Ovary (tissue), 9 donors: Measurements from ENCODE around the gene YDJC. TPM values are rescaled to one million over a fixed set of nuclear protein-coding genes. Genes with fewer than 3 reads are reported as not detected.
"Not testable (repeated sequence)": the region's sequence is repeated elsewhere in the genome, so short reads cannot be mapped to it uniquely, and the experiment has no call there.

Experiments used
- DNase-seq, 5 donors: peaks; one replicate each; pipeline ENCODE4 v3.0.0-alpha.2; 2019 to 2020
- H3K27ac ChIP-seq, 2 donors: fragments of 200-600 bp; one replicate each; pipeline versions ENCODE4 v1.5.1 to v1.8.0; 2019 to 2022
- H3K27me3 ChIP-seq: fragments of 200-600 bp; one replicate; pipeline ENCODE4 v1.8.0; 2022
- H3K36me3 ChIP-seq: fragments of 200-600 bp; sonication (generic); one replicate; pipeline ENCODE4 v1.5.1; 2019
- H3K4me1 ChIP-seq: one replicate; pipeline ENCODE4 v1.8.1; 2013; ENCODE audit warnings: mild to moderate bottlenecking, moderate library complexity; ENCODE audit not compliant: insufficient read depth
- H3K4me3 ChIP-seq: fragments of 200-600 bp; sonication (generic); one replicate; pipeline ENCODE4 v1.5.1; 2017
- H3K9me3 ChIP-seq, 2 donors: fragments of 200-600 bp in 1 of 2; sonication (generic) in 1 of 2; one replicate each; pipeline versions ENCODE4 v1.5.1 to v1.8.1; 2013 to 2019; ENCODE audit warnings: mild to moderate bottlenecking in 1 of 2, moderate library complexity in 1 of 2
- EP300 ChIP-seq: sonication (generic); formaldehyde crosslinking; IDR thresholded peaks from one replicate; pipeline ENCODE4 v1.6.1; 2017; ENCODE audit warnings: antibody characterized with exemption
- POLR2A ChIP-seq: fragments of 450-650 bp; IDR thresholded peaks from one replicate; pipeline ENCODE4 v1.6.1; 2017; ENCODE audit warnings: antibody characterized with exemption, mild to moderate bottlenecking, moderate library complexity
- WGBS, 3 donors: extraction: QIAGEN DNeasy Blood & Tissue Kit in 1 of 3; methylation state at CpG; one replicate each; pipeline versions ENCODE4 v1.1.5 to v1.1.7; 2013 to 2017; 5-methylcytosine and 5-hydroxymethylcytosine counted together
- intact Hi-C, 4 donors: fragments of 100-400 bp; cut with DNase I; formaldehyde crosslinking; loops; one replicate each; pipeline versions ENCODE4 v1.11.0 to v1.15.1; 2022 to 2023
- polyA plus RNA-seq, 2 donors: library from polyadenylated mRNA; stranded (reverse); fragments of 200-250 nt in 1 of 2; fragments of 350-450 nt in 1 of 2; fragmentation: Illumina TruSeq in 1 of 2; extraction: RNeasy Lipid Tissue Mini Kit (QIAGEN cat#74804) in 1 of 2; gene quantifications; one replicate each; pipeline ENCODE4 v1.2.3, GENCODE V29; 2013 to 2014
- total RNA-seq, 7 donors: library from RNA; depleted of rRNA in 2 of 7; stranded (reverse); fragments of >200 nt in 2 of 7; fragmentation: NEBNext Ultra II Directional in 3 of 7; extraction: Animal tissue kit (Norgen Biotek cat#: 25700) in 3 of 7; gene quantifications; one replicate each; pipeline versions ENCODE4 v1.1.0 to v1.2.4, GENCODE V29; 2016 to 2023
- TF ChIP-seq, protein P1 (sequence below), 3 donors: fragments of 450-650 bp in 2 of 3; fragments of 200-600 bp in 1 of 3; IDR thresholded peaks; one replicate each; pipeline versions ENCODE4 v1.5.1 to v1.8.0; 2016 to 2022; ENCODE audit warnings: antibody characterized with exemption in 3 of 3, mild to moderate bottlenecking in 1 of 3
- donor health status: DM: no; HTN: no; CAD: no; lungs with moderate emphysema.
- donor health status: DM: no; HTN: no; CAD: no.
- donor health status: Bipolar disorder and iron deficiency.
- donor health status: DM: yes; HTN: yes; CAD: no.
- donor health status: DM: no; HTN: no; CAD: no.
- donor health status: DM: yes; HTN: yes; CAD: no.

YDJC gene
- total and polyA plus RNA-seq, 9 donors = 1.8 to 45.1 (median 17.0) TPM

DNA sequence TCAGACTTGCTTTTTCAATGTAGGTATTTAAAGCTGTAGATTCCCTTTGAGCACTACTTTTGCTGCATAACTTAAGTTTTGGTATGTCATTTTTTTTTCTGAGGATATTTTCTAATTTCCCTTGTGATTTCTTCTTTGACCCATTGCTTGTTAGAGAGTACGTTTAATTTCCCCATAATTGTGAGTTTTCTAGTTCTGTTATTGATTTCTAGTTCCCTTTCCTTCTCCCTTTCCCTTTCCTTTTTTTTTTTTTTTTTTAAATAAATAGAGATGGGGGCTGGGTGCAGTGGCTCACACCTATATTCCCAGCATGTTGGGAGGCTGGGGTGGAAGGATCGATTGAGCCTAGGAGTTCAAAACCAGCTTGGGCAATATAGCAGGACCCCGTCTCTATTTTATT, 31.5 kb downstream of the YDJC start:
- Histone ChIP-seq H3K9me3 (no peaks in the 10 kb centered on the region), H3K4me3 (no peak overlapping the region), H3K27ac (no peak overlapping the region), H3K4me1 (peaks cover 5% of the 10 kb centered on the region), H3K27me3 (no peaks in the 10 kb centered on the region), H3K36me3 (no peaks in the 10 kb centered on the region)
- TF ChIP-seq, protein P1, sequence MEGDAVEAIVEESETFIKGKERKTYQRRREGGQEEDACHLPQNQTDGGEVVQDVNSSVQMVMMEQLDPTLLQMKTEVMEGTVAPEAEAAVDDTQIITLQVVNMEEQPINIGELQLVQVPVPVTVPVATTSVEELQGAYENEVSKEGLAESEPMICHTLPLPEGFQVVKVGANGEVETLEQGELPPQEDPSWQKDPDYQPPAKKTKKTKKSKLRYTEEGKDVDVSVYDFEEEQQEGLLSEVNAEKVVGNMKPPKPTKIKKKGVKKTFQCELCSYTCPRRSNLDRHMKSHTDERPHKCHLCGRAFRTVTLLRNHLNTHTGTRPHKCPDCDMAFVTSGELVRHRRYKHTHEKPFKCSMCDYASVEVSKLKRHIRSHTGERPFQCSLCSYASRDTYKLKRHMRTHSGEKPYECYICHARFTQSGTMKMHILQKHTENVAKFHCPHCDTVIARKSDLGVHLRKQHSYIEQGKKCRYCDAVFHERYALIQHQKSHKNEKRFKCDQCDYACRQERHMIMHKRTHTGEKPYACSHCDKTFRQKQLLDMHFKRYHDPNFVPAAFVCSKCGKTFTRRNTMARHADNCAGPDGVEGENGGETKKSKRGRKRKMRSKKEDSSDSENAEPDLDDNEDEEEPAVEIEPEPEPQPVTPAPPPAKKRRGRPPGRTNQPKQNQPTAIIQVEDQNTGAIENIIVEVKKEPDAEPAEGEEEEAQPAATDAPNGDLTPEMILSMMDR (IDR thresholded peaks at IDR 0.05) = no peak
- TF ChIP-seq EP300 = no peak
- intact Hi-C loops = no loop called here
- 88 to 92% (median 90%) methylated on average over 3 of the region's 3 CpGs for WGBS, 3 donors
- no peak for DNase-seq

DNA sequence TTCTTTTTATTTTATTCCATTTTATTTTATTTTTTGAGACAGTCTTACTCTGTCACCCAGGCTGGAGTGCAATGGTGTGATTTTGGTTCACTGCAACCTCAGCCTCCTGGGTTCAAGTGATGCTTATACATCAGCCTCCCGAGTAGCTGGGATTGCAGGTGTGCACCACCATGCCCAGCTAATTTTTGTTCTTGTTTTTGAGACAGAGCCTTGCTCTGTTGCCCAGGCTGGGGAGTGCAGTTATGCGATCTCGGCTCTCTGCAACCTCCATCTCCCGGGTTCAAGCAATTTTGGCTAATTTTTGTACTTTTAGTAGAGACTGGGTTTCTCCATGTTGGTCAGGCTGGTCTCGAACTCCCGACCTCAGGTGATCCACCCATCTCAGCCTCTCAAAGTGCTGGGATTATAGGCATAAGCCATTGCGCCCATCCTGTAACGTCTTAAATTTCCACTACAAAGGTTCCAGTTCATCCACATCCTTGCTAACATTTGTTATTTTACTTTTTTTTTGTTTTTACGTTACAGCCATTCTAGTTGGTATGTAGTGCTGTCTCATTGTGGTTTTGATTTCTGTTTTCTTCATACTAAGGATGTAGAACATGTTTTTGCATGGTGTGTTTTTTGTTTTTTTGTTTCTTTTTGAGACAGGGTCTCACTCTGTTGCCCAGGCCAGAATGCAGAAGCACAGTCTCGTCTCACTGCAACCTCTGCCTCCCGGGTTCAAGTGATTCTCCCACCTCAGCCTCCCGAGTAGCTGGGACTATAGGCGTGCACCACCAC, 33.3 kb downstream of the YDJC start:
- WGBS, 3 donors = 96 to 97% (median 97%) methylated on average over 13 of the region's 13 CpGs
- H3K27me3 ChIP-seq, H3K9me3 ChIP-seq, H3K4me1 ChIP-seq, intact Hi-C loops, H3K36me3 ChIP-seq, DNase-seq, H3K27ac ChIP-seq, H3K4me3 ChIP-seq: not testable (repeated sequence)

DNA sequence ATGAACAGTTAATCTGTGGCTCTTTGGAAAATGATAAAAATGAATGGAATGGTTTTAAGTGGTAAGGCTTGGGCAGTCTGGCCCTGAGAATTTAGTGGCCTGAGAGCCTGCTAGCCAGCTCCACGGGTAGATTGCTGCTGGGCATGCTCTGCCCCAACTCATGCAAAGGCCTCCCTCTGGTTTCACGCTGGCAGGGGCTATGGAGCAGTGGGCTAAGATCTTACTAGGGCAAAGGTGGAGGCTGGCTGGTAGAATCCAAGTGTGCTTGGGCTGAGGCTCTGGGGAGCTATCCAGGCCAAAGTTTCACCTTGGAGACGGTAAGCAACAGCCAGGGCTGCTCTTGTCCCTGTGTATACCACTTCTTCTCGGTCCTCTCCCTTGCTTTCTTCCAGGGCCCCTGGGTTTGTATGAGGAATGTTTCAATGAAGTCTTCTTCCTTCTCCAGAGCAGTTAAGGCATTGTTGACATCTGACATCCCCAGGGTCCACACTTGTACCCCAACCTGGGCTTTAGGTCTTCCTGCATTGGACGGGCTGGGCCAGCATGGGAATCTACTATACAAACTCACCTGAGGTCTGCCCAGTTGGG, 34.9 kb downstream of the YDJC start:
- intact Hi-C loops = no loop called here
- WGBS, 3 donors = 72 to 88% (median 73%) methylated on average over 5 of the region's 5 CpGs

DNA sequence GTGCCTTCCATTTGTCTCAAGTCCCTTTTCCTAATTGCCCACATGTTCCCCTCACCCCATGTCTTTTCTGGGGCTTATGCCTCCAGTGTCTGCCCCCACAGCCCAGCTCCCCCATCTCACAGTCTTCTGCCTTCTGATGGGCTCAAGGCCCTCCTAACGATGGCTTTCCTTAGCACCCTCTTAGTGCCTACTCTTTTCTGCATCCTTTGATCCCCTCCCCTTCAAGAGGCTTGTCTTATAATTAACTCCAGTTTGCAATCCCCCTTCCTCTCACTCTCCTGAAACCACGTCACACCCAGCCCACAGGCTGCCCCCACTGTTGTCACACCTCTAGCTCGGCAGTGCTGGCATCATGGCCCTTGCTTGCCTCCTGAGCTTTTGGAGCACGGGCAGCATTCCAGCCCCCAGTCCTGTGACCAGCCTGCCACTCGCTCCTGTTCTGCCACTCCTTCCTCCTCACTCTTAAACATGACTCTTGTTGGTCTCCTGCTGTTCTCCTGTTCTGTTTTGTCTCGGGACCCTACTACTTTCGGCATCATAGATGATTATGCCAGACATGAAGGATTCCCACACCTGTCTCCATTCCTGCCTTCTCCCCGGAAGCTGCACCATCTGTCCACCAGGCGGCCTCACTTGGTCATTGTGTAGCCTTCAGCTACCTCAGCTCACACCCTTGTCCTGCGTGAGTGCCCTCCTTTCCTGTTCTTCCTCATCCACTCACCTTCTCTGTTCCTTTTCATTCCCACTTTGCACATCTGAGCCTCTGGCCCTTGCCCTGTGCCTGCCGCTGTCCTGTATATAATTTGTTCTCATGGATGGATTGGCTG, 36.2 kb downstream of the YDJC start:
- Histone ChIP-seq H3K4me3 (no peak overlapping the region), H3K36me3 (no peaks in the 10 kb centered on the region), H3K4me1 (peaks cover 19% of the 10 kb centered on the region), H3K27me3 (no peaks in the 10 kb centered on the region), H3K9me3 (no peaks in the 10 kb centered on the region), H3K27ac (no peak overlapping the region)
- intact Hi-C loops = no loop called here
- TF ChIP-seq EP300 = no peak
- TF ChIP-seq, protein P1 (IDR thresholded peaks at IDR 0.05) = no peak
- no peak for TF ChIP-seq POLR2A
- WGBS, 3 donors = 80 to 87% (median 84%) methylated on average over 11 of the region's 11 CpGs
- DNase-seq = no peak

More for the DNA sequence above, 34.9 kb downstream of the YDJC start:
- TF ChIP-seq, protein P1 (IDR thresholded peaks at IDR 0.05) = no peak
- TF ChIP-seq POLR2A (no peak), EP300 (no peak)
- no peak overlapping the region for H3K27ac ChIP-seq
- peaks cover 17% of the 10 kb centered on the region for H3K4me1 ChIP-seq
- no peaks in the 10 kb centered on the region for H3K36me3 ChIP-seq
- H3K4me3 ChIP-seq = no peak overlapping the region
- no peaks in the 10 kb centered on the region for H3K9me3 ChIP-seq
- H3K27me3 ChIP-seq = no peaks in the 10 kb centered on the region
- DNase-seq = no peak
